ENCODE results near the gene CHST9.

- TF ChIP-seq, protein P1, sequence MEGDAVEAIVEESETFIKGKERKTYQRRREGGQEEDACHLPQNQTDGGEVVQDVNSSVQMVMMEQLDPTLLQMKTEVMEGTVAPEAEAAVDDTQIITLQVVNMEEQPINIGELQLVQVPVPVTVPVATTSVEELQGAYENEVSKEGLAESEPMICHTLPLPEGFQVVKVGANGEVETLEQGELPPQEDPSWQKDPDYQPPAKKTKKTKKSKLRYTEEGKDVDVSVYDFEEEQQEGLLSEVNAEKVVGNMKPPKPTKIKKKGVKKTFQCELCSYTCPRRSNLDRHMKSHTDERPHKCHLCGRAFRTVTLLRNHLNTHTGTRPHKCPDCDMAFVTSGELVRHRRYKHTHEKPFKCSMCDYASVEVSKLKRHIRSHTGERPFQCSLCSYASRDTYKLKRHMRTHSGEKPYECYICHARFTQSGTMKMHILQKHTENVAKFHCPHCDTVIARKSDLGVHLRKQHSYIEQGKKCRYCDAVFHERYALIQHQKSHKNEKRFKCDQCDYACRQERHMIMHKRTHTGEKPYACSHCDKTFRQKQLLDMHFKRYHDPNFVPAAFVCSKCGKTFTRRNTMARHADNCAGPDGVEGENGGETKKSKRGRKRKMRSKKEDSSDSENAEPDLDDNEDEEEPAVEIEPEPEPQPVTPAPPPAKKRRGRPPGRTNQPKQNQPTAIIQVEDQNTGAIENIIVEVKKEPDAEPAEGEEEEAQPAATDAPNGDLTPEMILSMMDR (IDR thresholded peaks at IDR 0.05; ENCODE audit: low read depth, low read length, poor library complexity, severe bottlenecking): no peak
- no peak for TF ChIP-seq EZH2phosphoT487 (IDR thresholded peaks at IDR 0.05; ENCODE audit: borderline replicate concordance, low read length)
Observed at GRCh38 chr18:27049969-27050368, 135.1 kb downstream of the CHST9 start.

Measured in DOHH2 (cell line).